ENCODE results near the gene NFASC.

Gene NFASC

DNA sequence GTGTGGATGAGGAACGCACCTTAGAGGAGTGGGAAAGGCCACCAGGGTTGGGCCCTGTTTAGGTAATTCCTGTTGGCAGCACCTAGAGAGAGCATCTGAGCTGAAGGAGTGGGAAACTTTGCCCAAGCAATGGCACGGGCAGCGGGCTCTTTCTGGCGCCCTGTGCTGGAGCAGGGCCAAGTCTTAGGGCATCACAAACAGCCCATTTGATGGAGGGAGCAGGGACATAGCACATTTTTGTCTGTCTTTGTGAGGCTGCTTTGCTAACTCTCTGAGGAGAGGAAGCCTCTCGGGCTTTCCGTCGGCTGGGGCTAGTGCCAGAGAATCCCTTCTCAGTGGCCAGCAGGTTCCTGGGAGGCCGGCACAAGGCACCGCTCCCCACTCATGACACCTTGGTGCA, 149.8 kb downstream of the NFASC start:
- in situ Hi-C loops (cut with HindIII; ENCODE audit: low pct_unique_long_range_greater_than_20kb, low sequenced_read_pairs), result no loop called here
- no peak for TF ChIP-seq JUND (IDR thresholded peaks at IDR 0.05; ENCODE audit: low read depth)
- no peak for DNase-seq (ENCODE audit: low read depth in 1 of 2, low spot score in 1 of 2)

DNA sequence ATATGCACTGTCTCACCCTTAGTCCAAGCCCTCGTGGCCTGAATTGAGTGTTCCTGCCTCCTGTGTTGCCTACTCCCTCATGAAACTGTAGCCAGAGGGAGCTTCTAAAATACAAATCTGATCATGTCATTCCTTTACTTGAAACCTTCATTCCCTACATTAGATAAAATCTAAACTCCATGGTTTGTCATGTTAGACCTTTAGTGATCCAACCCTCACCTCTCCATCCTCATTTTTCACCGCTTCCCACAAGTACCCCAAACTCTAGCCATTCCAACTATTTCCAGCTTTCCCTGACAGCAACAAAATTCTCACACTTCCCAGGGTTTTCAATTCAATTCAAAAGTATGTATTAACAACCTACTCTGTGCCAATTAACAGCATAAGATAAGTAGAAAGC, 154.0 kb downstream of the NFASC start:
- no peak for TF ChIP-seq JUND (IDR thresholded peaks at IDR 0.05; ENCODE audit: low read depth)
- no peak for DNase-seq (ENCODE audit: low read depth in 1 of 2, low spot score in 1 of 2)
- in situ Hi-C loops (cut with HindIII; ENCODE audit: low pct_unique_long_range_greater_than_20kb, low sequenced_read_pairs), result no loop called here

DNA sequence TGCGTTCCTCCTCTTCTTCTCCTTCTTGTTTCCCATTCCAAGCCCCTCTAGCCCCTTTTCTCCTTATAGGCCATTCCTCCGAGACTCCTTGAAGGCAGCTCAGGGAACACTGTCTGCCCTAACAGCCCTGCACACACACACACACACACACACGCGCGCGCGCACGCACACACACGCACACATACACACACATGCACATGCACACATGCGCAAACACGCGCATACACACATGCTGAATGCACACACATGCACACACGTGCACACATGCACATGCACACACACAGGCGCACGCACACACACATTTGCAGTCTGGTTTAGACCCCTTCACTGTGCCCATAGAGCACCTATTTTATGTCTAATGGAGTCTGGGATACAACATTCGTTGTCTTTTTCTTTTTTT, 154.6 kb downstream of the NFASC start:
- DNase-seq (ENCODE audit: low read depth in 1 of 2, low spot score in 1 of 2), result no peak
- TF ChIP-seq JUND (IDR thresholded peaks at IDR 0.05; ENCODE audit: low read depth), result no peak
- in situ Hi-C loops (cut with HindIII; ENCODE audit: low pct_unique_long_range_greater_than_20kb, low sequenced_read_pairs), result no loop called here

DNA sequence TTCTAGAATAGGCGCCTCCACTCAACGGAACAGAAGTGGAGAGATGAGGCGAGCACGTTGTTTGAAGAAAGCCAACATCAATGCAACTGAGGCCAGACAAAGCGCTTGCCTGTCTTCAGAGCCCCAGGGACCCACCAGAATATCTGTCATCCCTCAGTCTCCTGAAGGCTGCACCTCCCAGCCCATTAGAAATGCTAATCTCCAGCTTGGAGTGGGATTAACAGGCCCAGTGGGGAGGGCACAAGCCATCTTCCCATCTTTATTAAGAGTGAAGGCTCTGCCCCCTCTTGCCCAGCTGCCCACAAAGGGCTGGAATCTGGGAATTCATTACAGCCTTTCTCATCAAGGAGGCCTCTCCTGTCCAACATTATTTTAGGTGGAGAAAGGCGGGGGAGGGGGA, 155.5 kb downstream of the NFASC start:
- in situ Hi-C loops (cut with HindIII; ENCODE audit: low pct_unique_long_range_greater_than_20kb, low sequenced_read_pairs), result no loop called here
- DNase-seq (ENCODE audit: low read depth in 1 of 2, low spot score in 1 of 2), result no peak
- no peak for TF ChIP-seq JUND (IDR thresholded peaks at IDR 0.05; ENCODE audit: low read depth)

DNA sequence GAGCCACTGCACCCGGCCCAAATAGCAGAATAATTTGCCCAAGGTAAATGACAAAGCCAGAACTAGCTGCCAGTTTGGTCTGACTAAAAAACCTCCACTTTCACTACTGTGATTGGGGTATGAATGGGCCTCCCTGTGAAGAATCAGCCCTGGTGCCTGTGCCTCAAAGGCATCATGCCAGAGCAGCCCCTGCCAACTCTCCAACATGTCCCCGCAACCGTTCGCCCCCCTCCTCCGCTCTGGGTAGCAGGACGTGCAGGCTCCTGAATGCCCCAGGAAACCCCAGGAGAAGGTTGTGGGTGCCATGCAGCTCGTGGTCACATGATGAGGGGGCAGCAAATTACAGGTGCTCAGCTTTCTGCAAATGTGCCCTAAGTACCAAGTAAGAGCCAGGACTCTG, 157.7 kb downstream of the NFASC start:
- no peak for TF ChIP-seq JUND (IDR thresholded peaks at IDR 0.05; ENCODE audit: low read depth)
- in situ Hi-C loops (cut with HindIII; ENCODE audit: low pct_unique_long_range_greater_than_20kb, low sequenced_read_pairs), result no loop called here

DNA sequence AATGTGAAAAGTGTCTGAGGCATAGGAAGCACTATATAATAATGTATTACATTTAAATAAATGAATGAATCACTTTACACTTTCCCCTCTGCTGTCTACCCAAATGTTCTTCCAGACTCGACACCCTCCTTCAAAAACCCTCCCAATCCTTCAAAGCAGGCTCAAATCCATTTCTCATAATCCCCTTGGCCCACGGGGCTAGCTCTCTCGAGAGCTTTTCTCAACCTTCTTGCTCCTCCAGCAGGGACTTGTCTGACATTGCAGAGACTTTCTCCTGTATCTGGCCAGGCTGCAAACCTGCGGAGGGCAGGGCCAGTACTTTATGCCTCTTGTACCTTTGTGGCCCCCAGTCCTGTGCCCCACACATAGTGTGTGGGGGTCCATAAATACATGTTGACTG, 158.3 kb downstream of the NFASC start:
- no peak for TF ChIP-seq JUND (IDR thresholded peaks at IDR 0.05; ENCODE audit: low read depth)
- in situ Hi-C loops (cut with HindIII; ENCODE audit: low pct_unique_long_range_greater_than_20kb, low sequenced_read_pairs), result no loop called here
- no peak for DNase-seq (ENCODE audit: low read depth in 1 of 2, low spot score in 1 of 2)

More for the DNA sequence above, 157.7 kb downstream of the NFASC start:
- no peak for DNase-seq (ENCODE audit: low read depth in 1 of 2, low spot score in 1 of 2)

DNA sequence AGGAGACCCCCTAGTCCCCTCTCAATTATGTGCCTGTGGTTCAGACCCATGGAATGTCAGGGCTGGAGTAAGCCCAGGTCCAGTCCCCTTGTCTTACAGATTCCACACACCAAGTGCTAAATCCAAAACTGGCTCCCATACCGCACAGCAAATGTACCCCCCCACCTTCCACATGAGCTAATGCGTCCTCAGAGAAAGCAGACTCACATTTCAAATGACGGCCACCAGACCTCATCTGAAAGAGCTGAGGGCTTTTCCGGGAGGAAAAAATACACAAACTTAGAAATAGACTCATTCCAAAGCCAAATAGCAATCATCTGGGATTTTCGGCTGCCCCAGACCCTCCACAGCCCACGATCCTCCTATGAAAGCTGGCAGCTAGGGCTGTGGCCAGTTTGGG, 159.6 kb downstream of the NFASC start:
- in situ Hi-C loops (cut with HindIII; ENCODE audit: low pct_unique_long_range_greater_than_20kb, low sequenced_read_pairs), result no loop called here
- no peak for TF ChIP-seq JUND (IDR thresholded peaks at IDR 0.05; ENCODE audit: low read depth)
- DNase-seq (ENCODE audit: low read depth in 1 of 2, low spot score in 1 of 2), result no peak

DNA sequence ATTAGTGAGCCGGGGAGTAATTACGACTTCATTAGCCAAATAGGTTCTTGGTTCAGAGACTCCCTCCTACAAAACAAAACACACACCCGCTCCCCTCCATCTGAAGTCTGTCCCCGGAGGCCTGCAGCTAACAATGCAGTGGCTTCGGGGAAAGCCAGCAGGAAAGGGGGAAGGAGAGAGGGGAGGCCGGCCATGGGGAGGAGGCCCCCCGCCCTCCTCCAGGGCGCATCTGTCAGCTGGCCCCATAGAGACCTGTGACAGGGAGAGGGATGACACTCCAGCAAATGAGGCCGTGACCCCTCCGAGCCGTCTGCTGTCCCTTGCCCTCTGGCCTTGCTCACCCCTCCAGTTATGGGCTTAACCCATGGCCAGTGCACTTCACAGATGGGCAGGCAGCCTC, 160.2 kb downstream of the NFASC start:
- DNase-seq (ENCODE audit: low read depth in 1 of 2, low spot score in 1 of 2), result no peak
- in situ Hi-C loops (cut with HindIII; ENCODE audit: low pct_unique_long_range_greater_than_20kb, low sequenced_read_pairs), result no loop called here
- TF ChIP-seq JUND (IDR thresholded peaks at IDR 0.05; ENCODE audit: low read depth), result no peak

DNA sequence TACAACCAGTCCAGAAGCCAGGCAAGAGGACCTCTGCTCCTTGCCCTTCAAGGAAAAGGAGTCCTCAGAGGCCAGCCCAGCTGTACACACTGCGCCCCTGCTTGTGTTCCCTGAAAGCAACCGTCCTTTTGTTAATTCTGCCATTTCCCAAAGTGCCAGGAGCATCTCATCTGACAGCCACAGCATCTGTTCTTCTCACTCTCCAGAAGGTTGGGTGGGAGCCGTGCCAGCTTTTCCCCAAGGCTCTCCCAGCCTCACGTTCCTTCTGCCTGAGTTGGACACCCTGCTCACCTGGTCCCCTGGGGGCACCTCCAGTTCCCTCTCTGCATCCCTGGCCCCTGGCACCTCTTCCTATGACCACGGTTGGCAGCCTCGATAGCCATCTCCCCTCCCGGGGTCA, 161.8 kb downstream of the NFASC start:
- no peak for TF ChIP-seq JUND (IDR thresholded peaks at IDR 0.05; ENCODE audit: low read depth)
- in situ Hi-C loops (cut with HindIII; ENCODE audit: low pct_unique_long_range_greater_than_20kb, low sequenced_read_pairs), result no loop called here
- no peak for DNase-seq (ENCODE audit: low read depth in 1 of 2, low spot score in 1 of 2)

DNA sequence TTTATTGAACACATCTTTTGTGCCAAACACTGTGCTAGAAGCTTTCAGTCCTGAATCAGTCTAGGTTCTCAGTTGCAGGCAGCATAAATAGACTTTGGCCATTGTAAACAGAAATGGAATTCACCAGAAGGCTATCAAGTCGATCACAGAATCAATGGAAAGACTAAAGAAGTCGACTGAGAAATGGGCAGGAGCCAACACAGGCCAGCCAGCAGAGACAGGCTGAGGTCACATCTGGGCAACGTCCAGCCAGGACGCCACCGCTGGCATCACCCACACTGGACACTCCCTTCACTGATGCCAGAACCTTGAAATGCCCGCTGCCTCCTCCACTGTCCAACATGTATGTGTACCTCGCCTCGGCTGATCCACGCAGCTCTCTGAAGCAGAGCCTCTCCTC, 166.9 kb downstream of the NFASC start:
- no peak for DNase-seq (ENCODE audit: low read depth in 1 of 2, low spot score in 1 of 2)
- in situ Hi-C loops (cut with HindIII; ENCODE audit: low pct_unique_long_range_greater_than_20kb, low sequenced_read_pairs), result no loop called here
- TF ChIP-seq JUND (IDR thresholded peaks at IDR 0.05; ENCODE audit: low read depth), result no peak

DNA sequence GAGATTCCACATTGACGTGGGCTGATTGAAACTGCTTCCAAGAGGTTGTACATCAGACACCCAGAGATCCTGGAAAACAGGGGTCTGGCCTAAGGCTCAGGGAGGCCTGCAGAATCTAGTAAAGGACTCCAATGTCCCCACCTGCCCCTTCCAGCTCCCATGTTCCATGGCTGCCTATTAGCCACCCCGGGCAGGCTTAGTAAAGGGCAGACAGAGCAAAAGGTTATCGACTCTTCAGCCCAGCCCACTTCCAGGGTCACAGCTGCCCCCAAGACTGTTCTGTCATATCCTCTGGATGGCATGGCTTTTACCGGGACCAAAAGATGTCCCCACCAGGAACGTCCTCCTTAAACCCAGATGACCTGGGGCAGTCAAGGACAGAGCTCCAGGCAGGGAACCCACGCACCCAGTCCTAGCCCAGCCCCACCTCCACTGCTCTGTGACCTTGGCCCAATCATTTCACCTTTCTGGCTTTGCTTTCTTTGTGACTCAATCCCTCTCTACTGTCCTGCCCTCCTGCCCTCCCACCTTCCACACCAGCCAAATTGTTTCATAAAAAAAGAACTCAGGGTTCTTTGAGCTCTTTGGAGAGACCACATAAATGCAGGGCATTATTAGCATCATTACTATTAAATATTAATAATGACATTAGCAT, 167.6 kb downstream of the NFASC start:
- in situ Hi-C loops (cut with HindIII; ENCODE audit: low pct_unique_long_range_greater_than_20kb, low sequenced_read_pairs), result no loop called here
- DNase-seq (ENCODE audit: low read depth in 1 of 2, low spot score in 1 of 2), result no peak
- TF ChIP-seq JUND (IDR thresholded peaks at IDR 0.05; ENCODE audit: low read depth), result no peak

DNA sequence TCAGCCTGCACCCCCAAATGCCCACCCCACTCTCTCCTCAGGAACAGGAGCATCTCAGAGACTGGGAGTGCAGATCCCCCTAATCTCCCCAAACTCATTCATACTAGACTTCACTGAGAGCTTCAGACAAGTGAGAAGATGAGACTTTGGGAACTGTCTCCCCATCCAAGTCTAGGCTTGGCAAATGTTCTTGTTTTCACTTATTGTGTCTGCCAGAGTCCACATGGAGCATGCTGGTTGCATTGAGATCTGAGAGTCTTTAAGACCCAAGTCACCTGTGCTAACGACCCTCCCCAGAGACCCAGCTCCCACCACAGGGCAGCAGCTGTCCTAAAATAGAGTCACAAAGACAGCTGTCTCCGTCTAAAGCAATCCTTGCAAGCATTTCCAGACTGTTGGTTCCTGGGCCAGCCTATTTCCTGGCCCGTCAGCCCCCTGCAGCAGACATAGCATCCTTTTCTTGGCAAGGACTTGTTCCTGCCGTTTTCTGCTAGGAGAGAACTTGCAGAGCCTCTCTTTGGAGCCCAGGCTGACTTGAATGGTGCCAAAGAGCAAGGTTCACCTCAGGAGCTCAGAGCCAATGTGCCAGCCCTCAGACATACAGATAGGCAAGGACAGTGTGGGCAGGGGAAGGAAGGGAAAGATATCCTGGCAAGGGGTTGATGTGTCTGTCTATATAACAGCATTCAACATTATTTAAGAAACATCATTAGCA, 170.5 kb downstream of the NFASC start:
- DNase-seq (ENCODE audit: low read depth in 1 of 2, low spot score in 1 of 2), result no peak
- in situ Hi-C loops (cut with HindIII; ENCODE audit: low pct_unique_long_range_greater_than_20kb, low sequenced_read_pairs), result no loop called here
- no peak for TF ChIP-seq JUND (IDR thresholded peaks at IDR 0.05; ENCODE audit: low read depth)

DNA sequence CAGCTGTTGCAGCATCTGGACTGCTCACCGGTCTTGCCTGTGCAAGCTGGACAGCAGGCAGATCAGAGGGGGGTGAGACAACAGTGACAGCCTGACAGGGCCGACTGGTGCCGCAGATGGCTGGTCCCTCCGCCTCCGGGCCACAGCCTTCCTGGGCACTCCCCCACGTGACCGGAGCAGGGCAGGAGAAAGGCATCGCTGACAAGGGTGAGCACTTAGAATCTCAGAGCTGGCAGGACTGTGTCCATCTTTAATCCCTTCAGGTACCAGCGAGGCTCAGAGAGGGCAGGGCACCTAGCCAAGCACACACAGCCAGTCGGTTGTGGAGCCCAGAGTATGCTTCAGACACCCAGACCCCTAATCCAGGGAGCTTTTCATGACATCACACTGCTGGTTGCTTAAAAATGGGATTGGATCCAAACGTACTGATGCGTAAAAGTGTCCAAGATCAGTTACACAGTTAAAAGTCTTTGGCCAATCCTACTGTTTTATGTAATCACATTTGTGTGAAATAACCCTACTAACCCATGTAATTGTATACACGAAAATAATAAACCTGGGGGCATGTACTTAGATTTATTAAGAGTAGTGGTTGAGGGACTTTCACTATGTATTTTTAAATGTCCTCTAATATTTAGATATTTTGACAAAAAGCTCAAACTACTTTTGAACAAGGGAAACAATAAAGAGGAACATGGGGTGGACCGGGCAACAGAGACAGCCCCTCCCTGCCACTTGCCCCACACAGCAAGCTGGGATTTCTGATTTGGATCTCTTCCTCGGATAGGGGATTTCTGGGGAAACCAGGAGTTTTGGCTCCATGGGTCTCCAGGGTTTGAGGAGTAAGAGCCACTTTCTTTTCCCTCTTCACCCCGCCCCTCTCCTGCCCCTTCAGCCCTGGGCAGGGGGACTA, 171.6 kb downstream of the NFASC start:
- DNase-seq (ENCODE audit: low read depth in 1 of 2, low spot score in 1 of 2), result no peak
- no peak for TF ChIP-seq JUND (IDR thresholded peaks at IDR 0.05; ENCODE audit: low read depth)
- in situ Hi-C loops (cut with HindIII; ENCODE audit: low pct_unique_long_range_greater_than_20kb, low sequenced_read_pairs), result no loop called here
